OCI-LY7 (cell line): ENCODE data around the gene USP35. TPM values are rescaled to one million over a fixed set of nuclear protein-coding genes. Genes with fewer than 3 reads are reported as not detected.
"Not testable (repeated sequence)": the region's sequence is repeated elsewhere in the genome, so short reads cannot be mapped to it uniquely, and the experiment has no call there.

Experiments
- BruUV-seq: library from RNA; stranded (reverse); fragments of 400-500 nt; replicated peaks from 2 replicates; lab custom pipeline; 2021; lab: Mats Ljungman, UMichigan
- CTCF ChIA-PET: fragments of 300-600 bp; sonication (Branson Sonifier 250); formaldehyde crosslinking; loops from one replicate; lab custom pipeline; 2022; ENCODE audit warnings: antibody characterized with exemption; ENCODE audit not compliant: unreplicated experiment; lab: Charles Lee
- POLR2A ChIA-PET: fragments of 300-600 bp; sonication (Branson Sonifier 250); formaldehyde crosslinking; loops from one replicate; lab custom pipeline; 2022; ENCODE audit warnings: antibody characterized with exemption; lab: Charles Lee
- DNase-seq: peaks from one replicate; pipeline ENCODE4 v3.0.0-alpha.2; 2015; ENCODE audit warnings: low spot score
- H2AFZ ChIP-seq: fragments of 200-600 bp; sonication (generic), shearing (Covaris generic); 2 replicates; pipeline ENCODE4 v1.6.1; 2014; ENCODE audit warnings: mild to moderate bottlenecking, antibody characterized with exemption, low read length, moderate library complexity
- H3K27ac ChIP-seq: fragments of 200-600 bp; sonication (generic); 2 replicates; pipeline ENCODE4 v1.5.1; 2014; ENCODE audit warnings: mixed run types, low read depth, mild to moderate bottlenecking, moderate library complexity, low read length, inconsistent platforms; ENCODE audit not compliant: poor library complexity, severe bottlenecking
- H3K36me3 ChIP-seq: fragments of 200-600 bp; sonication (generic); 2 replicates; pipeline ENCODE4 v1.6.1; 2014; ENCODE audit warnings: mild to moderate bottlenecking, antibody characterized with exemption, low read length, moderate library complexity, mixed read lengths; ENCODE audit not compliant: insufficient read depth
- H3K4me1 ChIP-seq: fragments of 200-600 bp; sonication (generic); 2 replicates; pipeline ENCODE4 v1.5.1; 2014; ENCODE audit warnings: mild to moderate bottlenecking, low read length; ENCODE audit not compliant: insufficient read depth, poor library complexity, severe bottlenecking
- H3K4me2 ChIP-seq: fragments of 200-600 bp; sonication (generic); 2 replicates; pipeline ENCODE4 v1.6.1; 2014; ENCODE audit warnings: mild to moderate bottlenecking, low read length
- H3K4me3 ChIP-seq: fragments of 200-600 bp; sonication (generic); 2 replicates; pipeline ENCODE4 v1.5.1; 2014; ENCODE audit warnings: mild to moderate bottlenecking, low read depth, low read length; ENCODE audit not compliant: poor library complexity, severe bottlenecking
- H3K79me2 ChIP-seq: fragments of 200-600 bp; sonication (generic); 2 replicates; pipeline ENCODE4 v1.6.1; 2016; ENCODE audit warnings: low read depth, mild to moderate bottlenecking, low read length, moderate library complexity, mixed read lengths; ENCODE audit not compliant: insufficient read depth
- H3K9me2 ChIP-seq: fragments of 200-600 bp; sonication (generic); 2 replicates; pipeline ENCODE4 v1.6.1; 2016; ENCODE audit warnings: mild to moderate bottlenecking, low read length, mixed read lengths; ENCODE audit not compliant: insufficient read depth
- H3K9me3 ChIP-seq: fragments of 200-600 bp; sonication (generic); 2 replicates; pipeline ENCODE4 v1.6.1; 2014; ENCODE audit warnings: mild to moderate bottlenecking, mixed run types, low read length, mixed read lengths
- H4K20me1 ChIP-seq: fragments of 200-600 bp; sonication (generic); 2 replicates; pipeline ENCODE4 v1.6.1; 2014; ENCODE audit warnings: mild to moderate bottlenecking, antibody characterized with exemption, low read length, moderate library complexity, mixed read lengths; ENCODE audit not compliant: insufficient read depth
- EZH2phosphoT487 ChIP-seq: fragments of 200-600 bp; sonication (generic); IDR thresholded peaks from 2 replicates; pipeline ENCODE4 v1.6.1; 2018; ENCODE audit warnings: low read depth, borderline replicate concordance, mild to moderate bottlenecking, mixed run types, antibody characterized with exemption, low read length, moderate library complexity, mixed read lengths
- intact Hi-C: fragments of 100-400 bp; cut with micrococcal nuclease; formaldehyde crosslinking; loops from one replicate; pipeline ENCODE4 v1.10.0; 2022; ENCODE audit not compliant: unreplicated experiment
- total RNA-seq, 2 experiments: library from RNA; depleted of rRNA in 1 of 2; stranded (reverse); fragments of >200 nt in 1 of 2; shearing (Covaris generic) in 1 of 2; gene quantifications; 2 replicates each; pipeline ENCODE4 v1.2.3, GENCODE V29; 2014 to 2022
- TF ChIP-seq, protein P1 (sequence below): fragments of 200-600 bp; sonication (generic); conservative IDR thresholded peaks from 2 replicates; pipeline ENCODE4 v1.5.1; 2014; ENCODE audit warnings: mild to moderate bottlenecking, antibody characterized with exemption, low read length, moderate library complexity, mixed read lengths

USP35 gene
- total RNA-seq, 2 experiments from 2014 or later, result 3.2 to 4.9 TPM

DNA sequence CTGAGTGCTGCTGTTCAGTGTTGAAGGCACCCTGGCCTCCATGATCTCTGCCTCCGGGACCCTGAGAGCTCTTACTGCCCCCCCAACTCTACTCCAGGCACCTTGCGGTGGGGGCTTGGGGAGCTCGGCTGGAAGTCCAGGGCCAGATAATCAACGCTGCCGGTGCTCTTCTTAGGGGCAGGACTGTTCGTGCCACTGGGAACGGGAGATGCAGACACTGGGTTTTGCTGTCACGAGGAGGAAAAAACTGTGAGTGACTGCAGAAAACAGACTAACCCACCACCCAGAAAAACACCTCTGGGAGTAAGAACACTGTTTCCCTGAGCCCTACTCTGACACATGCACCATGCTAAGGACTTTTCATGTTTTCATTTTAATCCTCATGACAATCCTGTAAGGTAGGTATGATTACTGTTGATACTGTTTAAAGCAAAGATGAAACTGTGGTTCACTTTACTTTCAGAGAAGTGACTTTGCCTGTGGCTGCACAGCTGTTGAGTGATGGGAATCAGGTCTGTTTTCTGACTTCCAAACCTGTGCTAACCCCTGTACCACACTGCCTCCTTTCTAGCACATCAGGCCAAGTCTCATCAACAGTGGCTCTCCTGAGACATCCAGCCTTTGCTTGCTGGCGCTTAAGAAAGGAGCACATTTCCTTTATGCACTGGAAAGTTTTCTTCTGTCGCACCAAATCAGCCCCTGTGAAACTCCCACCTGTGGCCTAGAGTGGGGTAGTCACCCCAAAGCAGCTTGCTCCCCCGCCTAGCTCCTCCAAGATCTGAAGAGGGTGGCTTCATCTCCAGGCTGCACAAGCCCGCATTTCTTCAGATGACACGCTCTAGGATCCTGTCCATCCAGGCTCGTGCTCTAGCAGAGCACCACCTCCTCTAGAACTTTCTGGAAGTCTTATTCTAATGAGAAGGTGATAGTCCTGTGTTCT lies 31.8 kb downstream of the USP35 start:
- TF ChIP-seq, protein P1, sequence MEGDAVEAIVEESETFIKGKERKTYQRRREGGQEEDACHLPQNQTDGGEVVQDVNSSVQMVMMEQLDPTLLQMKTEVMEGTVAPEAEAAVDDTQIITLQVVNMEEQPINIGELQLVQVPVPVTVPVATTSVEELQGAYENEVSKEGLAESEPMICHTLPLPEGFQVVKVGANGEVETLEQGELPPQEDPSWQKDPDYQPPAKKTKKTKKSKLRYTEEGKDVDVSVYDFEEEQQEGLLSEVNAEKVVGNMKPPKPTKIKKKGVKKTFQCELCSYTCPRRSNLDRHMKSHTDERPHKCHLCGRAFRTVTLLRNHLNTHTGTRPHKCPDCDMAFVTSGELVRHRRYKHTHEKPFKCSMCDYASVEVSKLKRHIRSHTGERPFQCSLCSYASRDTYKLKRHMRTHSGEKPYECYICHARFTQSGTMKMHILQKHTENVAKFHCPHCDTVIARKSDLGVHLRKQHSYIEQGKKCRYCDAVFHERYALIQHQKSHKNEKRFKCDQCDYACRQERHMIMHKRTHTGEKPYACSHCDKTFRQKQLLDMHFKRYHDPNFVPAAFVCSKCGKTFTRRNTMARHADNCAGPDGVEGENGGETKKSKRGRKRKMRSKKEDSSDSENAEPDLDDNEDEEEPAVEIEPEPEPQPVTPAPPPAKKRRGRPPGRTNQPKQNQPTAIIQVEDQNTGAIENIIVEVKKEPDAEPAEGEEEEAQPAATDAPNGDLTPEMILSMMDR, result no peak
- TF ChIP-seq EZH2phosphoT487, result no peak
- no TSS peak for BruUV-seq
- no peaks in the 10 kb centered on the region for H3K79me2 ChIP-seq
- H3K4me1 ChIP-seq, result peaks cover 32% of the 10 kb centered on the region
- no peak overlapping the region for H3K4me2 ChIP-seq
- no peak for DNase-seq
- intact Hi-C loops, result no loop called here
- no peak overlapping the region for H2AFZ ChIP-seq
- POLR2A ChIA-PET, result no interaction called here
- no peaks in the 10 kb centered on the region for H3K9me2 ChIP-seq
- no peak overlapping the region for H3K4me3 ChIP-seq
- no peaks in the 10 kb centered on the region for H4K20me1 ChIP-seq
- CTCF ChIA-PET, result no interaction called here
- H3K36me3 ChIP-seq, result no peaks in the 10 kb centered on the region
- no peak overlapping the region for H3K27ac ChIP-seq
- H3K9me3 ChIP-seq, result no peaks in the 10 kb centered on the region

DNA sequence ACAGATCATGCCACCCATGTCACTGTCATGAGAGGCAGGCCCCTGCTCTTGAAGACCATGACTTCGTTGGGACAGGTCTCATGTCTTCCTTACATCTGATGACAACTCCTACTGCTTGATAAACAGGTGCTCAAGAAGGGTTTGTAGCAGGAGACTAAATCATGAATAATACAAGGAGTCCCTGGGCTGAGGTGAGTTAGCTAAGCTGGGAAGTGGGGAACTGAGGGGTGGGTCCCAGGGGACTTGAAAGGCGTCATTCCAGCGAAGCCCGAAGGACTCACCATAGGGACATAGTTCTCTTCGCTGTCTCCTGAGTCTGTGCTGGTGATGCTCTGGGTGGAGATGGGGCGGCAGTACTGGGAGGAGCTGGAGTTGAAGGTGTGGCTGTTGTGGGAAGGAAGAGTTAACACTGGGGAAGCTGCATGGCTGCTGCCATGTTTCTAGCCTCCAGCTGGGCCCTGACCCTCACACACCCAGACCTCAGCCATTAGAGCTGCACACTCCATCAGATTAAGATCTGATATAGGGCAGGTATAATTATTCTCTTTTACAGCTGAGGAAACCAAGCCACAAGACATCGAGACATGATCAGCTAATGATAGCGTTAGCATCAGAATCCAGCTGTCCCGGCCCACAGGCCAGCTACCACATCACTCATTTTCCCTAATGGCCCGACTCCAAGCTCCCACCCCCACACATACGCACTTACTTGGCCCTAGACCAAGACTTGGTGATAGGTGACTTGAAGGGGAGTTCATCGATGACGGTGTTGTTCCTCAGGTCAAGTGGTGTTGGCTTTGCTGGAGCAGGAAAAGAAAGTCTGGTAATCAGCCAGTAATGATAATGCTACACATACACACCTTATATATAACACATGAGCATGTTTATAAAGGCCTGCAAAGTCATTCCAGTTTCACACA lies 32.9 kb downstream of the USP35 start:
- H3K4me1 ChIP-seq, result peaks cover 32% of the 10 kb centered on the region
- H3K9me2 ChIP-seq, result no peaks in the 10 kb centered on the region
- no peaks in the 10 kb centered on the region for H4K20me1 ChIP-seq
- H3K36me3 ChIP-seq, result no peaks in the 10 kb centered on the region
- no peak overlapping the region for H3K4me2 ChIP-seq
- intact Hi-C loops, result loop anchor here (2.0 kb wide), 1 partner anchor 33 kb away; the partner anchor contains the start of genes KCTD21 and USP35
- BruUV-seq, result no TSS peak
- H2AFZ ChIP-seq, result no peak overlapping the region
- H3K4me3 ChIP-seq, result no peak overlapping the region
- no peak for DNase-seq
- ChIA-PET POLR2A (no interaction called here), CTCF (no interaction called here)
- no peaks in the 10 kb centered on the region for H3K9me3 ChIP-seq
- no peak overlapping the region for H3K27ac ChIP-seq
- no peak for TF ChIP-seq EZH2phosphoT487
- TF ChIP-seq, protein P1, result no peak
- no peaks in the 10 kb centered on the region for H3K79me2 ChIP-seq

DNA sequence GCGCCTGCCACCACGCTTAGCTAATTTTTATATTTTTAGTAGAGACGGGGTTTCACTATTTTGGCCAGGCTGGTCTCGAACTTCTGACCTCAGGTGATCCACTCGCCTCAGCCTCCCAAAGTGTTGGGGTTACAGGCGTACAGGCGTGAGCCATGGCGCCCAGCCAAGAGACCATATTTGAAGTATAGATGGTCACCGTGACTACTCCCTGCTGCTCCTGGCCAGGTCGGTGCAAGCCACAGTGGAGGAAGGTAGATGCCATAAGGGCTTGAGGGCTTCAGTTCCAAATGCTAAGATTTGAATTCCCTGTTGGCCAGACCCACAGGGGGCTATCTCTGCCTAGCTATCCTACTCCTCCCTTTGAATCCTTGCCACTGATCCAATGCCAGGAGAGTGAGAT lies 34.0 kb downstream of the USP35 start:
- CTCF ChIA-PET, H3K9me2 ChIP-seq, DNase-seq, POLR2A ChIA-PET, BruUV-seq, H3K79me2 ChIP-seq, H3K4me3 ChIP-seq, H4K20me1 ChIP-seq, H2AFZ ChIP-seq, H3K9me3 ChIP-seq, H3K36me3 ChIP-seq: not testable (repeated sequence)
- Histone ChIP-seq H3K4me1 (peaks cover 40% of the 10 kb centered on the region), H3K27ac (peak overlapping the region; percentile 54), H3K4me2 (peak overlapping the region; percentile 61)
- intact Hi-C loops, result loop anchor here (2.0 kb wide), 1 partner anchor 34 kb away; the partner anchor contains the start of genes KCTD21 and USP35
